ENCODE measurements around the gene PLPP3. TPM values are rescaled to one million over a fixed set of nuclear protein-coding genes. Genes with fewer than 3 reads are reported as not detected.

The PLPP3 gene
- 25.3 and 26.7 TPM in 2 replicates for total RNA-seq (2021)
- long read RNA-seq, transcript PLPP3-201 (6 exons, 3,292 nt): major isoform, 100 of 111 reads
- long read RNA-seq, partial matches to known transcripts: 1 of 111 reads
- long read RNA-seq, other reads (novel, unspliced or antisense): 10 of 111 reads

GRCh38 chr1:56578963-56579875 is at the start of gene PLPP3:
TSS of gene PLPP3 (minus strand) at chr1:56579563. CDS start at chr1:56579016, 547 bp downstream.
- Histone ChIP-seq H3K4ac (ENCODE audit: low read depth, low read length) (no peak within 1 kb of the TSS), H3K14ac (ENCODE audit: insufficient read depth, low read length) (peak within 1 kb of the TSS; percentile 45), H3K27me3 (ENCODE audit: insufficient read depth, low read length) (no peaks in the 10 kb centered on the region), H3K56ac (ENCODE audit: insufficient read length, low read depth, low read length) (no peak within 1 kb of the TSS), H2BK20ac (ENCODE audit: low read depth, low read length, poor library complexity, severe bottlenecking) (no peak within 1 kb of the TSS), H3K9ac (ENCODE audit: extremely low read depth, insufficient read length, low read length) (peak within 1 kb of the TSS; percentile 74), H3K18ac (ENCODE audit: insufficient read length, low read depth, low read length) (no peak within 1 kb of the TSS), H3K4me2 (ENCODE audit: insufficient read depth, insufficient read length, low read length) (peak within 1 kb of the TSS; percentile 74), H2BK5ac (ENCODE audit: insufficient read length, low read length) (no peak within 1 kb of the TSS), H3K79me2 (ENCODE audit: insufficient read depth, low read length) (peaks cover 36% of the 10 kb centered on the region), H2BK15ac (ENCODE audit: low read depth, low read length) (no peak within 1 kb of the TSS), H3K79me1 (ENCODE audit: insufficient read depth, low read depth, low read length, poor library complexity, severe bottlenecking) (no peaks in the 10 kb centered on the region), H2AFZ (ENCODE audit: low read length) (no peak within 1 kb of the TSS), H2AK5ac (ENCODE audit: insufficient read length, low read length) (no peak within 1 kb of the TSS), H4K91ac (ENCODE audit: insufficient read length, low read depth, low read length) (no peak within 1 kb of the TSS), H3K9me3 (ENCODE audit: control insufficient read depth, low read depth, low read length) (no peaks in the 10 kb centered on the region), H3K27ac (ENCODE audit: insufficient read length, low read depth, low read length) (no peak within 1 kb of the TSS), H3K23ac (ENCODE audit: insufficient read length, low read depth, low read length) (no peak within 1 kb of the TSS), H3K23me2 (ENCODE audit: insufficient read length, low read depth, low read length, poor library complexity, severe bottlenecking) (peaks cover 9% of the 10 kb centered on the region), H4K20me1 (ENCODE audit: control insufficient read depth, insufficient read depth, insufficient read length) (no peaks in the 10 kb centered on the region), H4K8ac (replicated peaks; ENCODE audit: insufficient read length, low read depth, low read length) (no peak within 1 kb of the TSS), H3K4me1 (ENCODE audit: insufficient read depth, low read length) (peaks cover 4% of the 10 kb centered on the region; the same call in 1 of the 2 replicates), H2BK12ac (ENCODE audit: insufficient read length, low read depth, low read length) (no peak within 1 kb of the TSS), H2BK120ac (ENCODE audit: low read depth, low read length, poor library complexity, severe bottlenecking) (no peak within 1 kb of the TSS), H4K5ac (ENCODE audit: insufficient read length, low read depth, low read length) (no peak within 1 kb of the TSS), H3T11ph (ENCODE audit: low read length) (no peak within 1 kb of the TSS)
- WGBS (ENCODE audit: extremely low coverage, insufficient read length, low lambda C conversion rate): no CpG with 5 or more reads among the region's 62 CpGs
- H3K27me3 Mint-ChIP-seq (ENCODE audit: low read depth): no peaks in the 10 kb centered on the region; the same call in none of the 2 replicates
- peaks cover 0 to 5% (median 0%) of the 10 kb centered on the region in 3 experiments; a peak in 1 of 7 replicates for H3K36me3 Mint-ChIP-seq (ENCODE audit: insufficient read depth in 1 of 3, low read depth in 3 of 3)
- peak within 1 kb of the TSS; percentile 93 to 98 (median 95) for H3K27ac Mint-ChIP-seq
- peak within 1 kb of the TSS; percentile 94 to 97 for H3K4me3 Mint-ChIP-seq
- DNase-seq: peak; percentile 87
- peaks cover 52 to 57% of the 10 kb centered on the region in 2 experiments for H3K4me1 Mint-ChIP-seq
- TF ChIP-seq CTCF (conservative IDR thresholded peaks at IDR 0.05): peak; percentile 70
- H3K9me3 Mint-ChIP-seq: no peaks in the 10 kb centered on the region; a peak in 1 of 5 replicates

All from H9 (cell line).